Testis (tissue), 2 donors: Measurements from ENCODE around the gene MRPL32.

Experiments
- CTCF ChIP-seq, 3 experiments: fragments of 450-650 bp in 2 of 3; fragments of 200-600 bp in 1 of 3; sonication (generic) in 1 of 3; IDR thresholded peaks; one replicate each; pipeline ENCODE4 v1.5.1; 2016 to 2019; ENCODE audit warnings: antibody characterized with exemption in 3 of 3, mild to moderate bottlenecking in 2 of 3, moderate library complexity in 1 of 3
- POLR2A ChIP-seq: fragments of 450-650 bp; IDR thresholded peaks from one replicate; pipeline ENCODE4 v1.6.1; 2017; ENCODE audit warnings: antibody characterized with exemption, mild to moderate bottlenecking, moderate library complexity

- TF ChIP-seq CTCF (IDR thresholded peaks at IDR 0.05) (no peak), POLR2A (no peak)
Observed at GRCh38 chr7:42967391-42967790, 35.2 kb downstream of the MRPL32 start.
